ENCODE data around the gene ANKRD44.

DNA sequence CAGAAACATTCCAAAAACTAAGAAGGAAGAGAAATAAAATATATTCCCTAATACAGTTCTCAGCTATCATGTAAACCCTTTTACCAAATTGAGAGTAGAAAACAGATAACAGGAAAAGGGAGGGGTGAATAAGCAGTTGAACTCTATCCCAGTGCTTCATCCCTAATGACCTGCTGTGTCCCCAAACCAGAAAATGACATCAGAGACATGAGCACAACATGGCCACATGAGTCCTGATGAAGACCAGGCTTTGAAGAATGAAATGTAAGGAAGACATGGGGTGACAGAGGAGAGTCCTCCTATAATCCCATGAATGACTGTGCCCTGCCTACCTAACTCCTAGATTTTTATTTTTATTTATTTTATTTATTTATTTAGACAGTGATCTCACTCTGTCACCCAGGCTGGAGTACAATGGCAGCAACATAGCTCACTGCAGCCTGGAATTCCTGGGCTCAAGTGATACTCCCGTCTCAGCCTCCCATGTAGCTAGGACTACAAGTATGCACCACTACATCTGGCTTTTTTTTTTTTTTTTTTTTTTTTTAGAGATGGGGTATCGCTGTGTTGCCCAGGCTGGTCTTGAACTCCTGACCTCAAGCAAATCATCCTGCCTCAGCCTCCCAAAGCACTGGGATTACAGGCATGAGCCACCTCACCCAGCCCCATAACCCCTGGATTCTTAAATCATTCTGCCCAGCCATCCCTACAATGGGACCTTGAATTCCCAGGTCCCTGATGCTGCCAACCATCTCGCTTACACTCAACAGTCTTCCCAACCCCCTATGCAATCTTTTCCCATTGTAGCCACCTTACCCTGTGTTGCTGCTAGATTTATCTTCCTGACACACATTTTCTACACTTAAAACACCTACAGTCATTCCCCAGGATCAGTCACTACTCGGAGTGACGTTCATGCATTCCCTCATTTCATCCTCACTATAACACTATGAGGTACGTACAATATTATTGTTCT, 64.5 kb downstream of the ANKRD44 start:
- TF ChIP-seq GATA3 (IDR thresholded peaks at IDR 0.05; ENCODE audit: low read depth, low read length), result no peak
- no peak for TF ChIP-seq GATA2 (IDR thresholded peaks at IDR 0.05; ENCODE audit: low read depth, low read length)
